GM12892 (cell line): ENCODE data around the gene MARK1.
A peak's percentile ranks its signal among the peaks of the same experiment; 100 is the strongest.

Source experiments
- DNase-seq: peaks from one replicate; pipeline ENCODE4 v3.0.0; 2011; ENCODE audit not compliant: insufficient read length
- FAIRE-seq: peaks from 2 replicates; lab custom pipeline; 2011; peaks lifted over from hg19 to GRCh38; lab: Jason Lieb, UNC
- POLR2A ChIP-seq: IDR thresholded peaks from 2 replicates; pipeline ENCODE4 v1.6.1; 2011; ENCODE audit warnings: low read depth, low read length, control low read depth
- POLR2AphosphoS5 ChIP-seq: IDR thresholded peaks from 2 replicates; pipeline ENCODE4 v1.6.1; 2011; ENCODE audit warnings: low read depth, low read length, control low read depth
- TAF1 ChIP-seq: IDR thresholded peaks from 2 replicates; pipeline ENCODE4 v1.6.1; 2011; ENCODE audit warnings: low read depth, mild to moderate bottlenecking, control low read depth, low read length, borderline replicate concordance

Gene MARK1

DNA sequence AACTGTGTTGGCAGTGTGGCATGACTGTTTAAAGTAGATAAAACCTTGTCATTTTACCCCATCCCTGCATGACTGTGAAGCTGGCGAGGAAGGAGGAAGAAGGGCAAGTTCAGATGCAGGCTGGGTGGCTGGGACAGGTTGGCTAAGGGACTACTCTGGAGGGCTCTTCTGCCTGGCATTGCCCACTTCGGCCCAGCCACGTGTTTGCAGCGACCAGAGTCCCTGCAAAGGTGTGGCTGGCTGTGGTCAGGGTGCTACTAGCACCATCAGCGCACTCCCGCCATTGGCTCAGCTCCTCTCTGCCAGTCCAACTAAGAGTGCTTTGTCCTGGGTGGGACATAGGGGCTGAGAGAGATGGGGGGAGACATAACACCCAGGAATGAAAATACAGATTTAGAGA lies 169.4 kb downstream of the MARK1 start:
- FAIRE-seq (no peak), DNase-seq (no peak)
- no peak for TF ChIP-seq POLR2A
- no peak for TF ChIP-seq POLR2AphosphoS5
- no peak for TF ChIP-seq TAF1

DNA sequence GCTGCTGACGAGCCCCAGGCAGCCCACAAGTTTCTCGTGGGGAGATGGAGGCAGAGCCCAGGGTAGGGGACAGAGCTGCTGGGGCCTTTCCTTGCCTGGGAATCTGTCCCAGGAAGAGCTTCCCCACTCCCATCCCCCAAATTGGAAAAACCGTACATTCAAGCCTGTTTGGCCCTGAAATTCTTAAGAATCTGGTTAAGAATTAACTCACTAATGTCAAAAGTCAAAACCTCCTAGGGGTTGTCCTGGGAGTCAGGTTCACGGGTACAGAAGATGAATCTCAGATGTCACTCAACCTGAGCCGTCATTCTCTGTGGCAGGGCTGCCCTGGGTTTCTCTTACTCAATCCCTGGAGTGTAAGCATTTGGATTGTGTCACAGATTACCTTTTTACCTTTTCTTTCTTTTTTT lies 170.7 kb downstream of the MARK1 start:
- TF ChIP-seq POLR2AphosphoS5: no peak
- TF ChIP-seq TAF1: no peak
- no peak for TF ChIP-seq POLR2A
- no peak for FAIRE-seq
- no peak for DNase-seq

DNA sequence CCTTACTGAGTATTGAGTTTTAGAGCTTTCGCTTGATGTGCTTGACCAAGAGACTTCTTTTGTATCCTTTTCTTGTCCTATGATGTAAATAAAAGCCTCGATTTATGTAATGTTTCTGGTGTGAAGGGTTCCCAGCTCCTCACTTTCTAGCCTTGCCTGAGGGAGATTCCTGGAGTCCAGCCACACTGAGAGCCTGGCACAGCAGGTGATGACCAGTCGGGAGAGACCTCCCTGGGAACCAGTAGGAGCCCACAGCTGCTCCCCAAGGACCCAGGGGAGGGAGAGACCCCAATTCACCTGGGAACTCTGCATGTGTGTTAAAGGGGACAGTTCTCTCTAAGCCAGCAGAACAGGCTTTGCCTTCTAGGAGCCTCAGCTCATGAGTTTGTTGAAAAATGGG lies 171.1 kb downstream of the MARK1 start:
- DNase-seq (no peak), FAIRE-seq (no peak)
- TF ChIP-seq TAF1 (no peak), POLR2AphosphoS5 (no peak), POLR2A (no peak)

DNA sequence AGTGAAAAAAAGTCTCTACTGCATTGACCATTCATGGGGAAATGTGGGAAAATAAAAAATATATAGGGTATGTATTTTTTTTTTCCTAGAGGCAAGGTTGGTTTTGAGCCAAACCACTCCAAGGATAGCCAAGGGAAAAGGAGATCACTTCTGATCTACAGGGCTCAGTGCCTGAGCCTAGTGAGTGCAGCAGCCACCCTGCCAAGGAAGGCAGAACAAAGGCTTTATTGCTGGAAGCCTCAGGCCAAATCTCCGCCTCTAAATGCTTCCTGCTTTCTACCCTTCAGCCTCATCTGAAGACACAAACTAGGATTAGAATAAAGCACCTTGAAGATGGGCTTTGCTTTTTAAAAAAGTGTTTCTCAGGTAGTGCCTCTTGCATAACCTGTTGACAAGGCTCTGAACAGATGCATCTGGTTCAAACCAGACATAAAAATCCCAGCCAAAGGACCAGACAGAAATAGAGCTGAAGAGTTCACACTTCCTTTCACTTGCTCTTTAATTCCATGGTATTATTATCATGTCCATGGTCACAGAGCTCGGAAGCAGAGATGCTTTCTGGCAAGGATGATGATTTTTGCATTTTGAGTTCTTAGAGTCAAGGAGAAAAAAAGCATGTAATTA lies 172.7 kb downstream of the MARK1 start:
- TF ChIP-seq POLR2AphosphoS5 (no peak), TAF1 (no peak), POLR2A (no peak)
- no peak for FAIRE-seq
- DNase-seq: no peak

DNA sequence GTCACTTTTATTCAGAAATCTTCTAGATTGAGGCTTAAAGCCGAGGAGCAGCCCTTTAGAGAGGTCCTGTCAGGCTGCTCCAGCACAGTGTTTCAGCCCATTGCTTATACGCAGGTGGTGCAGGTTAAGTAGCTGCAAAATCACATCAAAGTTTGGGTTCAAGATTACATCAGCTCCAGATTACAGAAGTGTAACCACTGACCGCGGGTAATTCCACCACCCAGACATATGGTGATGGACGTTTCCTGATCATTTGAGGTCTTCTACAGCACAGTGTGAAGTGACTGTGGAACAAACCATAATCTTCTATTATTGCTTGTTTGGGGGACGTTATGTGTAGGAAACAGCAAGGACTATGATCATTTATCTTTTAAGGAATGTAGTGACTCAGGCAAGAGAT lies 174.0 kb downstream of the MARK1 start:
- DNase-seq (no peak), FAIRE-seq (no peak)
- no peak for TF ChIP-seq POLR2A
- no peak for TF ChIP-seq POLR2AphosphoS5
- no peak for TF ChIP-seq TAF1

DNA sequence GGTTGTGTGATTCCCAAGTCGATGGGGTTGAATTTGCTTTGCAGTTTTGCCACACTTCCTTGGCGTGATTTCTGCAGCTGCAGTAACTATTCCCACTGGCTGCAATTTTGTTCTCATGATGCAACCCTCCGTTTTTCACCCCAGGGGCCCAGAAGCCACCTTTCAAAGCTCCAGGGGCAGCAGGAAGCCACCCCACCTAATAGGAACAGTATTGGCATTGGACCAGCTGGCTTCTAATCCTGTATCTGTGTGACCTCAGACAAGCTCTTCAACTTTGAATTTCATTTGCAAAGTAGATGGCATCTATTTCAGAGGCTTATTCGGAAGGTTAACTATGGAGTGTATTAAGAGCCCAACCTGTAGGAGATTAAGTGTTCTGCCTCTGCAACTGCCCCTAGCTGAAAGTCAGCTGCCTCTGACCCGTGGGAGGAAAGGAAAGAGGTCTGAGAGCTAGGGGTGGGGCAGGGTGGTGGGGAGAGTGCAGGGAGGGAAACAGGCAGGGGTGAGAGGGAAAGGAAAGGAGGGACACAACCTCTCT lies 174.9 kb downstream of the MARK1 start:
- FAIRE-seq (no peak), DNase-seq (no peak)
- TF ChIP-seq TAF1 (no peak), POLR2AphosphoS5 (no peak), POLR2A (no peak)

DNA sequence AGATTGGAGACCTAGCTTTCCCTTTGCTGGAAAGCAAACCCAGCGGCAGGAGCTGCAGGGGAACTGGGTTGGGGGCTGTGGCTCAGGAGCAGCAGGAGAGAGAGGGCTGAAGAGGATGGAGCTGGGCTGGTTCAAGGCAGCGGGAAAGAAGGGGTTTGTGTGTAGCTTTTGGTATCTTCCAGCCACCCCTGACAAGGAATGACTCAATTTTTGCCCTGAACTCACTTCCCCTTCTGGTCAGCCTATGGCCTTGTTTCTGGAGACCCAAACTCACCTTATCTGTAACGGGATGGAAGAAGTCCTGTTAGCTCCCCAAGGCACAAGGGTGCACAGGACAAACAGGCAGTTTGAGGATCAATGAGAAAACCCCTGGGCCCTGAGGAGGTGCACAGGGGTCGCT lies 175.4 kb downstream of the MARK1 start:
- DNase-seq (no peak), FAIRE-seq (peak; percentile 36)
- TF ChIP-seq POLR2A (no peak), POLR2AphosphoS5 (no peak), TAF1 (no peak)

DNA sequence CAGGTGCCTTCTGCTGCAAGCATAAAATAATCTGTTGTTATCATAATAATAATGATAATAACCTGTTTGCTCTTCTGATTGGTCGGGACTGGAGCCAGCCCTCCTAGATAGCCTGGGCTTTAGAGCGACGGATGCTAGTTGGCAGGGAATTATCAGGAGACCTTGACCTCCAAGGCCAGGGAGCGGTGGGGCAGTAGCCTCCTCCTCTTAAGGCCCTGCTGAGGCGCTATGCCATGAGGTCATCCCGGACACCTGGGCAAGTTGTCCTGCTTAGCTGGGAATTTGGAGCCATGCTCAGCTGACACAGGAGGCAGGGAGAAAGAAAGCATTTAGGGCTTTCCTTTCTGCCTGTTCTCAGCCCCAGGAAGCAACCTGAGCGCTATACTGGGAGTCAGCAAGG lies 177.8 kb downstream of the MARK1 start:
- FAIRE-seq (no peak), DNase-seq (no peak)
- TF ChIP-seq TAF1: no peak
- TF ChIP-seq POLR2A: no peak
- no peak for TF ChIP-seq POLR2AphosphoS5

DNA sequence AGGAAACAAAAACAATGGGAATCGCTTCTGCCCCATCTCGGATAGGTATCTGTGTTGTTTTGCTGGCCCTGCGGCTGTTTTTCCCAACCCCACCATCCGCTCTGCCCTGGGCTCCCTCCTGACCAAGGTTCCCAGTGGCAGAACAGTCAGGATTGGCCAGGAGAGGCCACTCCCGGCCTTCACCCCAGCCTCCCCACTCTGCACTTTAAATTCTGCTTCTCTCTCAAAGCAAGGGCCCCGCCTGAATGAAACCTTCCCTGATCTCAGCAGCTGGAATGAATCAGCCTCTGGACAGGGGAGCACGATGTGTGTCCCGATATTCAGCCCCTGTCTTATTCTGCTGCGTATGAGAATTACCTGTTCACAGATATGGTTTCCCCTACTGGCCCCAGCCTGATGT lies 178.5 kb downstream of the MARK1 start:
- TF ChIP-seq POLR2A (no peak), POLR2AphosphoS5 (no peak), TAF1 (no peak)
- FAIRE-seq (no peak), DNase-seq (no peak)

DNA sequence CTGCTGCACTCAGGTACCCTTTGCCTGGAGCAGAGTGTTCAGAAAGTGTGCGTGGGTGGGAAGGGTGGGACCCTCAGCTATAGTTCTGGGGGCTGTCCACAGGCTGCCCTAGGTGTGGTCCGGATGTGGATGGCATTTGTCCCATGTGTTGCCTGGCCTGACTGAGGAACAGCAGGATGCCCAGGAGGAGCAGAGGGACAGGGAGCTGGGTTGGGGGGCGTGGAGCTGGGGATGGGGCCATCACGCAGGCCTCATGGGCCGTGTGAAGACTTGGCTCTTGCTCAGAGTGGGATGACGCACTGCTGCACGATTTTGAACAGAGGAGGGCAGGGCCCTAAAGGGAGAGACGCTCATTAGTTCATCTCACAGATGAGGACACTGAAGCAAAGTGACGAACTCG lies 179.2 kb downstream of the MARK1 start:
- DNase-seq (no peak), FAIRE-seq (no peak)
- TF ChIP-seq POLR2A: no peak
- TF ChIP-seq TAF1: no peak
- no peak for TF ChIP-seq POLR2AphosphoS5

DNA sequence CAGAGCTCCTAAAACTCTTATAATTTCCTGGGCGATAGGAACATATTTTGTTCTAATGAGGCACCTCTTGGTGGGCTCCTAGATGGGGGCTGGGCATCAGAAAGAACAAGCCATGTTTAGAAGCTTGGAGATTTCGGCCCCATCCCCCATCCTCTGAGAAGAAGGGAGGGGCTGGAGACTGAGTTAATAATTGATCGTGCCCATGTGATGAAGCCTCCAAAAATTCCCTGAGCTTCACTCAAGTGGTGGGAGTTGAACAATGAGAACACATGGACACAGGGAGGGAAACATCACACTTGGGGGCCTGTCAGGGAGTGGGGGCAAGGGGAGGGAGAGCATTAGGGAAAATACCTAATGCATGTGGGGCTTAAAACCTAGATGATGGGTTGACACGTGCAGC lies 180.3 kb downstream of the MARK1 start:
- DNase-seq: no peak
- no peak for FAIRE-seq
- TF ChIP-seq POLR2A (no peak), POLR2AphosphoS5 (no peak), TAF1 (no peak)

DNA sequence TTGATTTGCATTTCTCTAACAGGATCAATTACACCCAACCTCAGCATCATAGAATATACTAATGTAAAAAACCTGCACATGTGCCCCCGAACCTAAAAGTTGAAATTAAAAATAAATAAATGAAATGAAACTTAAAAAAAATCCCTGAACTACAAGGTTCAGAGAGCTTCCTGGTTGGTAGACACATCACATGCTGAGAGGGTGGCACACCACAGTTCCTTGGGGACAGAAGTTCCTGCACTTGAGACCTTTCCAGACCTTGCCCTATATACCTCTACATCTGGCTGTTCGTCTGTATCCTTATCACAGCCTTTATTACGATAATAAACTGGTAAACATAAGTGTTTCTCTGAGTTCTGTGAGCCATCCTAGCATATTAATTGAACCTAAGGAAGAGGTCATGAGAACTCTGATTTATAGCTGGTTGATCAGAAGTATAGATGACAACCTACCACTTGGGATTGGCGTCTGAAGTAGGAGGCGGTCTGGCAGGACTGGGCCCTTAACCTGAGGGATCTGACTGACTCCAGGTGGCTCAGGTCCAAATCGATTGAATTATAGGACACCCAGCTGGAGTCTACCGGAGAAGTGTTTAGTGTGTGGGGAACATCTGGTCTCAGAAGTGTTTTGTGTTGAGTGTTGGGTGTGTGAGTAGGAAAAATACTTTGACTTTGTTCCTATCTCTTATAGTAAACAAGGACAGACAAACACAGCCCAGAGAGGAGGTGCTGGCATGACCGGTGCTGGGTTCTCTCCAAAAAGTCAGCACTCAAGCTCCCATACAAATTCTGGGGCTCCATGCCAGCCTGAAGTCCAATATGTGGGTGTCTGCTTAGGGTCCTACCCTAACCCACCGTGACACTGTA lies 181.2 kb downstream of the MARK1 start:
- no peak for TF ChIP-seq POLR2A
- no peak for TF ChIP-seq TAF1
- TF ChIP-seq POLR2AphosphoS5: no peak

More for the DNA sequence above, 181.2 kb downstream of the MARK1 start:
- no peak for DNase-seq
- peak; percentile 61 for FAIRE-seq
